Endothelial cell of umbilical vein (primary cell): Measurements from ENCODE around the gene FGD3. TPM values are rescaled to one million over a fixed set of nuclear protein-coding genes. Genes with fewer than 3 reads are reported as not detected.

ENCODE experiments used
- BruUV-seq: library from RNA; stranded (reverse); fragments of 400-500 nt; replicated peaks from 2 replicates; lab custom pipeline; 2021; lab: Mats Ljungman, UMichigan
- CTCF ChIA-PET: fragments of 300-600, 350-600 bp; sonication (Branson Sonifier 250); formaldehyde crosslinking; loops from one replicate; lab custom pipeline; 2021; ENCODE audit warnings: antibody characterized with exemption, inconsistent platforms; lab: Charles Lee
- POLR2A ChIA-PET: fragments of 300-600, 350-600 bp; sonication (Branson Sonifier 250); formaldehyde crosslinking; loops from one replicate; lab custom pipeline; 2021; ENCODE audit warnings: antibody characterized with exemption, inconsistent platforms; lab: Charles Lee
- DNase-seq: peaks from one replicate; pipeline ENCODE4 v3.0.0-alpha.2; 2011; ENCODE audit warnings: low read depth, low spot score
- FAIRE-seq: peaks from 2 replicates; lab custom pipeline; 2011; peaks lifted over from hg19 to GRCh38; lab: Jason Lieb, UNC
- H2AFZ ChIP-seq: 2 replicates; pipeline ENCODE4 v1.6.0; 2012; ENCODE audit warnings: low read depth, low read length, control low read depth, inconsistent platforms
- H3K27ac ChIP-seq: 2 replicates; pipeline ENCODE4 v1.5.1; 2011; ENCODE audit warnings: low read depth, mild to moderate bottlenecking, control low read depth, low read length, moderate library complexity; ENCODE audit not compliant: insufficient read depth
- H3K27me3 ChIP-seq, 2 experiments: 2 replicates each; pipeline versions ENCODE4 v1.6.0 to v1.6.1; 2011; ENCODE audit warnings: low read length in 2 of 2, mixed read lengths in 1 of 2; ENCODE audit not compliant: control insufficient read depth in 2 of 2, insufficient read depth in 2 of 2
- H3K36me3 ChIP-seq, 2 experiments: 2 replicates in 1 of 2; 3 replicates in 1 of 2; pipeline ENCODE4 v1.5.1; 2011; ENCODE audit warnings: low read length in 2 of 2, mild to moderate bottlenecking in 1 of 2, moderate library complexity in 1 of 2; ENCODE audit not compliant: control insufficient read depth in 2 of 2, insufficient read depth in 2 of 2; ENCODE audit errors: extremely low read depth in 1 of 2
- H3K4me1 ChIP-seq: 3 replicates; pipeline ENCODE4 v1.5.1; 2011; ENCODE audit warnings: mild to moderate bottlenecking, low read length; ENCODE audit not compliant: control insufficient read depth, insufficient read depth; ENCODE audit errors: extremely low read depth
- H3K4me2 ChIP-seq: 2 replicates; pipeline ENCODE4 v1.6.1; 2011; ENCODE audit warnings: low read length, control low read depth, mixed read lengths; ENCODE audit not compliant: insufficient read depth
- H3K4me3 ChIP-seq, 3 experiments: fragments of 200-600 bp in 1 of 3; sonication (generic), shearing (Covaris generic) in 1 of 3; replicated peaks in 1 of 3; 2 replicates each; pipeline ENCODE4 v1.5.1; 2011 to 2016; ENCODE audit warnings: control low read depth in 3 of 3, low read length in 3 of 3, mild to moderate bottlenecking in 2 of 3, inconsistent platforms in 1 of 3, low read depth in 1 of 3, moderate library complexity in 1 of 3; ENCODE audit not compliant: insufficient read depth in 1 of 3
- H3K79me2 ChIP-seq: 2 replicates; pipeline ENCODE4 v1.6.0; 2012; ENCODE audit warnings: low read length, inconsistent platforms; ENCODE audit not compliant: control insufficient read depth, insufficient read depth
- H3K9ac ChIP-seq: replicated peaks from 2 replicates; pipeline ENCODE3; 2011; ENCODE audit warnings: low read length, control low read depth; ENCODE audit not compliant: insufficient read depth; ENCODE audit errors: extremely low read depth
- H3K9me1 ChIP-seq: replicated peaks from 3 replicates; pipeline ENCODE4 v1.6.0; 2011; ENCODE audit warnings: mild to moderate bottlenecking, low read length; ENCODE audit not compliant: control insufficient read depth, insufficient read depth; ENCODE audit errors: extremely low read depth
- H3K9me3 ChIP-seq: replicated peaks from 2 replicates; pipeline ENCODE4 v1.5.1; 2012; ENCODE audit warnings: low read length, inconsistent platforms; ENCODE audit not compliant: control insufficient read depth, insufficient read depth
- H4K20me1 ChIP-seq: replicated peaks from 2 replicates; pipeline ENCODE3; 2011; ENCODE audit warnings: mild to moderate bottlenecking, low read length; ENCODE audit not compliant: control insufficient read depth, insufficient read depth; ENCODE audit errors: extremely low read depth
- CTCF ChIP-seq, 2 donors: IDR thresholded peaks; 1 replicate in 1 of 2; 2 replicates in 1 of 2; pipeline ENCODE4 v1.5.1; 2011; ENCODE audit warnings: low read length in 2 of 2, mild to moderate bottlenecking in 2 of 2, moderate library complexity in 2 of 2, control low read depth in 1 of 2, inconsistent platforms in 1 of 2, low read depth in 1 of 2; ENCODE audit not compliant: insufficient read depth in 1 of 2; ENCODE audit errors: extremely low read depth in 1 of 2
- EZH2 ChIP-seq: IDR thresholded peaks from 2 replicates; pipeline ENCODE4 v1.6.1; 2012; ENCODE audit warnings: borderline replicate concordance, low read depth, mild to moderate bottlenecking, moderate library complexity, low read length, inconsistent platforms; ENCODE audit not compliant: severe bottlenecking
- FOS ChIP-seq: IDR thresholded peaks from 2 replicates; pipeline ENCODE4 v1.6.1; 2011; ENCODE audit warnings: mild to moderate bottlenecking, low read length, moderate library complexity, borderline replicate concordance; ENCODE audit not compliant: insufficient read depth
- GATA2 ChIP-seq: IDR thresholded peaks from 2 replicates; pipeline ENCODE4 v1.7.0; 2011; ENCODE audit warnings: low read depth, mild to moderate bottlenecking, moderate library complexity, mixed read lengths, low read length; ENCODE audit not compliant: insufficient read length, insufficient read depth
- JUN ChIP-seq: IDR thresholded peaks from 2 replicates; pipeline ENCODE4 v1.6.1; 2011; ENCODE audit warnings: borderline replicate concordance, low read depth; ENCODE audit not compliant: insufficient read length, insufficient read depth
- MAX ChIP-seq: IDR thresholded peaks from 2 replicates; pipeline ENCODE4 v1.6.1; 2011; ENCODE audit not compliant: insufficient read depth, insufficient read length
- MYC ChIP-seq: IDR thresholded peaks from one replicate; pipeline ENCODE4 v1.6.1; 2011; ENCODE audit warnings: mild to moderate bottlenecking, low read depth, low read length
- POLR2A ChIP-seq: IDR thresholded peaks from 2 replicates; pipeline ENCODE4 v1.6.1; 2012; ENCODE audit warnings: low read depth, mild to moderate bottlenecking, control low read depth, low read length
- POLR2AphosphoS5 ChIP-seq: IDR thresholded peaks from 2 replicates; pipeline ENCODE4 v1.6.1; 2012; ENCODE audit warnings: low read depth, mild to moderate bottlenecking, control low read depth, low read length, moderate library complexity; ENCODE audit not compliant: insufficient read depth
- dilution Hi-C: fragments of 300-500 bp; cut with MboI; formaldehyde crosslinking; loops from one replicate; pipeline ENCODE4 v1.15.0; 2019; ENCODE audit warnings: low sequenced_read_pairs; ENCODE audit not compliant: extremely low pct_ligation_motif_present
- intact Hi-C: fragments of 100-400 bp; cut with micrococcal nuclease; formaldehyde crosslinking; loops from one replicate; pipeline ENCODE4 v1.10.0; 2022
- polyA plus RNA-seq, 4 experiments: library from polyadenylated mRNA; depleted of rRNA in 3 of 4; stranded (reverse) in 3 of 4; unstranded in 1 of 4; fragments of >200 nt; gene quantifications; 2 replicates each; pipeline versions ENCODE4 v1.2.1 to v1.2.3, GENCODE V29; 2011 to 2012; ENCODE audit warnings: missing spikeins in 1 of 4
- total RNA-seq: library from RNA; stranded (reverse); gene quantifications from 2 replicates; pipeline ENCODE4 v1.2.3, GENCODE V29; 2021

The FGD3 gene
- total and polyA plus RNA-seq, 2 donors (not counting 3 experiments of a cell fraction or from before 2014, with no cell fraction given) = not detected

DNA sequence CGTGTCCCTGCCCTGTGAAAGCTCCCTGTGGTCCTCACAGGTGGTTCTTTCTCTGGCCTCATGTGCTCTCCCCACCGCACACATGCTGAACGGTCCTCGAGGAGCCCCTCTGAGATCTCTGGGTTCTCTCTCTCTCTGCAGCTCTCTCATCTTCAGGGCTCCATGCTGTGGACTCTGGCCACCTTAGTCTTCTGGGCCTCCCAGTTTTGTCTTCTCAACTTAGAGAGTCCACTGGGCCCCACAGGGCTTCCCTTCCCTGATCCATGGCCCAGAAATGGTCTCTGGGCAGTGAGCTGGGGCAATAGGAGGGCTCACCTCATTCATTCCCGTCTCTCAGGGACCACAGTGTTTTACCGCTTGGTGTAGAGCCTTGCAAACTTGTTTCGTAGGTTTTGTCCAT is 26.4 kb downstream of the FGD3 start:
- Histone ChIP-seq H2AFZ (no peak overlapping the region), H4K20me1 (no peaks in the 10 kb centered on the region), H3K27ac (no peak overlapping the region), H3K79me2 (no peaks in the 10 kb centered on the region), H3K27me3 (no peaks in the 10 kb centered on the region), H3K36me3 (no peaks in the 10 kb centered on the region), H3K4me2 (no peak overlapping the region), H3K9ac (no peak overlapping the region), H3K9me1 (no peaks in the 10 kb centered on the region), H3K4me1 (no peaks in the 10 kb centered on the region), H3K4me3 (no peak overlapping the region), H3K9me3 (no peaks in the 10 kb centered on the region)
- no peak for DNase-seq
- no TSS peak for BruUV-seq
- FAIRE-seq = no peak
- dilution Hi-C loops (no loop called here), intact Hi-C loops (no loop called here)
- CTCF ChIA-PET = interaction anchor here (1.1 kb wide), 1 partner anchor 15 kb away, joined by 3 read pairs; no protein-coding TSS in a partner anchor
- POLR2A ChIA-PET = no interaction called here
- TF ChIP-seq MAX (no peak), GATA2 (no peak), MYC (no peak), POLR2A (no peak), POLR2AphosphoS5 (no peak), CTCF (IDR thresholded peaks at IDR 0.05; ENCODE audit: extremely low read depth in 1 of 2, insufficient read depth in 1 of 2, low read depth in 1 of 2, low read length in 2 of 2) (no peak), JUN (no peak), FOS (no peak), EZH2 (no peak)
